Measurements from ENCODE around the gene MAGI1.

The MAGI1 gene

GRCh38 chr3:65425880-65426279 is 612.8 kb downstream of the MAGI1 start:
- DNase-seq (ENCODE audit: low read depth) = peak; percentile 26

- no peak for DNase-seq (ENCODE audit: low read depth)
Measured at GRCh38 chr3:65422154-65422553, 616.6 kb downstream of the MAGI1 start.

- DNase-seq (ENCODE audit: low read depth) = no peak
Measured at GRCh38 chr3:65419233-65419632, 619.5 kb downstream of the MAGI1 start.

- DNase-seq (ENCODE audit: low read depth) = no peak
Measured at GRCh38 chr3:65413891-65414290, 624.8 kb downstream of the MAGI1 start.

- DNase-seq (ENCODE audit: low read depth) = no peak
Measured at GRCh38 chr3:65412588-65412987, 626.1 kb downstream of the MAGI1 start.

- DNase-seq (ENCODE audit: low read depth) = no peak
Measured at GRCh38 chr3:65411367-65411766, 627.4 kb downstream of the MAGI1 start.

GRCh38 chr3:65409176-65409569 is 629.5 kb downstream of the MAGI1 start:
- DNase-seq (ENCODE audit: low read depth) = no peak

- no peak for DNase-seq (ENCODE audit: low read depth)
Measured at GRCh38 chr3:65408531-65409175, 630.1 kb downstream of the MAGI1 start.

- DNase-seq (ENCODE audit: low read depth) = no peak
Measured at GRCh38 chr3:65406470-65406869, 632.2 kb downstream of the MAGI1 start.

GRCh38 chr3:65402597-65402996 is 636.1 kb downstream of the MAGI1 start:
- peak; percentile 91 for DNase-seq (ENCODE audit: low read depth)

- no peak for DNase-seq (ENCODE audit: low read depth)
Measured at GRCh38 chr3:65401359-65402305, 637.1 kb downstream of the MAGI1 start.

- no peak for DNase-seq (ENCODE audit: low read depth)
Measured at GRCh38 chr3:65400899-65401298, 637.8 kb downstream of the MAGI1 start.

- DNase-seq (ENCODE audit: low read depth) = peak; percentile 59
Measured at GRCh38 chr3:65398953-65399352, 639.8 kb downstream of the MAGI1 start.

- no peak for DNase-seq (ENCODE audit: low read depth)
Measured at GRCh38 chr3:65396078-65396477, 642.6 kb downstream of the MAGI1 start.

GRCh38 chr3:65391068-65391467 is 647.6 kb downstream of the MAGI1 start:
- DNase-seq (ENCODE audit: low read depth) = no peak

GRCh38 chr3:65385805-65386204 is 652.9 kb downstream of the MAGI1 start:
- no peak for DNase-seq (ENCODE audit: low read depth)

GRCh38 chr3:65381496-65382010 is 657.2 kb downstream of the MAGI1 start:
- no peak for DNase-seq (ENCODE audit: low read depth)

- DNase-seq (ENCODE audit: low read depth) = no peak
Measured at GRCh38 chr3:65379223-65379622, 659.5 kb downstream of the MAGI1 start.

- no peak for DNase-seq (ENCODE audit: low read depth)
Measured at GRCh38 chr3:65377637-65378036, 661.1 kb downstream of the MAGI1 start.

- no peak for DNase-seq (ENCODE audit: low read depth)
Measured at GRCh38 chr3:65376426-65376825, 662.3 kb downstream of the MAGI1 start.

- no peak for DNase-seq (ENCODE audit: low read depth)
Measured at GRCh38 chr3:65371053-65371452, 667.7 kb downstream of the MAGI1 start.

- DNase-seq (ENCODE audit: low read depth) = no peak
Measured at GRCh38 chr3:65368866-65369265, 669.9 kb downstream of the MAGI1 start.

GRCh38 chr3:65362688-65363087 is 676.0 kb downstream of the MAGI1 start:
- no peak for DNase-seq (ENCODE audit: low read depth)

Data from ELR (cell line).